ENCODE results near the gene ASB4.
A peak's percentile ranks its signal among the peaks of the same experiment; 100 is the strongest.

ASB4 gene

GRCh38 chr7:95578299-95578855, 92.6 kb downstream of the ASB4 start:
- Histone ChIP-seq H3K27me3 (ENCODE audit: control insufficient read depth in 5 of 5, insufficient read depth in 4 of 5, low read length in 5 of 5) (no peaks in the 10 kb centered on the region), H3K27ac (ENCODE audit: low read depth, low read length) (no peak overlapping the region), H3K9me3 (ENCODE audit: control insufficient read depth in 5 of 5, low read length in 5 of 5) (peaks cover 0 to 5% (median 0%) of the 10 kb centered on the region in 5 donors), H3K4me1 (ENCODE audit: control insufficient read depth in 5 of 5, insufficient read depth in 5 of 5, low read length in 5 of 5) (peaks cover 0 to 6% (median 0%) of the 10 kb centered on the region in 5 donors), H3K4me3 (ENCODE audit: low read depth in 1 of 5, low read length in 5 of 5) (no peak overlapping the region), H3K36me3 (ENCODE audit: control insufficient read depth in 5 of 5, insufficient read depth in 5 of 5, low read length in 5 of 5) (peaks cover 0 to 4% (median 2%) of the 10 kb centered on the region in 5 donors), H3K9ac (ENCODE audit: low read length in 5 of 5) (peak overlapping the region in 1 of 5 donors; percentile 38)

- Histone ChIP-seq H3K4me1 (ENCODE audit: control insufficient read depth in 5 of 5, insufficient read depth in 5 of 5, low read length in 5 of 5) (peaks cover 0 to 10% (median 0%) of the 10 kb centered on the region in 5 donors), H3K27ac (ENCODE audit: low read depth, low read length) (no peak overlapping the region), H3K9ac (ENCODE audit: low read length in 5 of 5) (no peak overlapping the region), H3K27me3 (ENCODE audit: control insufficient read depth in 5 of 5, insufficient read depth in 4 of 5, low read length in 5 of 5) (no peaks in the 10 kb centered on the region), H3K9me3 (ENCODE audit: control insufficient read depth in 5 of 5, low read length in 5 of 5) (peaks cover 0 to 5% (median 0%) of the 10 kb centered on the region in 5 donors), H3K36me3 (ENCODE audit: control insufficient read depth in 5 of 5, insufficient read depth in 5 of 5, low read length in 5 of 5) (peaks cover 8 to 11% (median 10%) of the 10 kb centered on the region in 5 donors), H3K4me3 (ENCODE audit: low read depth in 1 of 5, low read length in 5 of 5) (no peak overlapping the region)
Measured at GRCh38 chr7:95579318-95579717, 93.6 kb downstream of the ASB4 start.

- Histone ChIP-seq H3K36me3 (ENCODE audit: control insufficient read depth in 5 of 5, insufficient read depth in 5 of 5, low read length in 5 of 5) (peaks cover 25 to 31% (median 28%) of the 10 kb centered on the region in 5 donors), H3K27ac (ENCODE audit: low read depth, low read length) (no peak overlapping the region), H3K9me3 (ENCODE audit: control insufficient read depth in 5 of 5, low read length in 5 of 5) (no peaks in the 10 kb centered on the region), H3K4me1 (ENCODE audit: control insufficient read depth in 5 of 5, insufficient read depth in 5 of 5, low read length in 5 of 5) (peaks cover 0 to 29% (median 9%) of the 10 kb centered on the region in 5 donors), H3K4me3 (ENCODE audit: low read depth in 1 of 5, low read length in 5 of 5) (no peak overlapping the region), H3K9ac (ENCODE audit: low read length in 5 of 5) (no peak overlapping the region), H3K27me3 (ENCODE audit: control insufficient read depth in 5 of 5, insufficient read depth in 4 of 5, low read length in 5 of 5) (no peaks in the 10 kb centered on the region)
Measured at GRCh38 chr7:95581467-95581866, 95.7 kb downstream of the ASB4 start.

- H3K36me3 ChIP-seq (ENCODE audit: control insufficient read depth in 5 of 5, insufficient read depth in 5 of 5, low read length in 5 of 5): peaks cover 38 to 43% (median 40%) of the 10 kb centered on the region in 5 donors
- no peak overlapping the region for H3K9ac ChIP-seq (ENCODE audit: low read length in 5 of 5)
- H3K4me3 ChIP-seq (ENCODE audit: low read depth in 1 of 5, low read length in 5 of 5): no peak overlapping the region
- H3K27ac ChIP-seq (ENCODE audit: low read depth, low read length): peak overlapping the region; percentile 1
- peaks cover 0 to 42% (median 21%) of the 10 kb centered on the region in 5 donors for H3K4me1 ChIP-seq (ENCODE audit: control insufficient read depth in 5 of 5, insufficient read depth in 5 of 5, low read length in 5 of 5)
- no peaks in the 10 kb centered on the region for H3K27me3 ChIP-seq (ENCODE audit: control insufficient read depth in 5 of 5, insufficient read depth in 4 of 5, low read length in 5 of 5)
- H3K9me3 ChIP-seq (ENCODE audit: control insufficient read depth in 5 of 5, low read length in 5 of 5): no peaks in the 10 kb centered on the region
Measured at GRCh38 chr7:95582578-95583293, 97.0 kb downstream of the ASB4 start.

- Histone ChIP-seq H3K9ac (ENCODE audit: low read length in 5 of 5) (no peak overlapping the region), H3K27ac (ENCODE audit: low read depth, low read length) (peak overlapping the region; percentile 15), H3K9me3 (ENCODE audit: control insufficient read depth in 5 of 5, low read length in 5 of 5) (no peaks in the 10 kb centered on the region), H3K4me3 (ENCODE audit: low read depth in 1 of 5, low read length in 5 of 5) (no peak overlapping the region), H3K4me1 (ENCODE audit: control insufficient read depth in 5 of 5, insufficient read depth in 5 of 5, low read length in 5 of 5) (peaks cover 0 to 49% (median 32%) of the 10 kb centered on the region in 5 donors), H3K27me3 (ENCODE audit: control insufficient read depth in 5 of 5, insufficient read depth in 4 of 5, low read length in 5 of 5) (no peaks in the 10 kb centered on the region), H3K36me3 (ENCODE audit: control insufficient read depth in 5 of 5, insufficient read depth in 5 of 5, low read length in 5 of 5) (peaks cover 49 to 56% (median 53%) of the 10 kb centered on the region in 5 donors)
Measured at GRCh38 chr7:95583834-95584621, 98.3 kb downstream of the ASB4 start.

GRCh38 chr7:95584769-95585425, 99.2 kb downstream of the ASB4 start:
- no peak overlapping the region for H3K9ac ChIP-seq (ENCODE audit: low read length in 5 of 5)
- H3K4me3 ChIP-seq (ENCODE audit: low read depth in 1 of 5, low read length in 5 of 5): no peak overlapping the region
- no peaks in the 10 kb centered on the region for H3K9me3 ChIP-seq (ENCODE audit: control insufficient read depth in 5 of 5, low read length in 5 of 5)
- peaks cover 0 to 58% (median 41%) of the 10 kb centered on the region in 5 donors for H3K4me1 ChIP-seq (ENCODE audit: control insufficient read depth in 5 of 5, insufficient read depth in 5 of 5, low read length in 5 of 5)
- no peaks in the 10 kb centered on the region for H3K27me3 ChIP-seq (ENCODE audit: control insufficient read depth in 5 of 5, insufficient read depth in 4 of 5, low read length in 5 of 5)
- H3K36me3 ChIP-seq (ENCODE audit: control insufficient read depth in 5 of 5, insufficient read depth in 5 of 5, low read length in 5 of 5): peaks cover 58 to 65% (median 61%) of the 10 kb centered on the region in 5 donors
- H3K27ac ChIP-seq (ENCODE audit: low read depth, low read length): peak overlapping the region; percentile 54

GRCh38 chr7:95585426-95585789, 99.7 kb downstream of the ASB4 start:
- Histone ChIP-seq H3K27me3 (ENCODE audit: control insufficient read depth in 5 of 5, insufficient read depth in 4 of 5, low read length in 5 of 5) (no peaks in the 10 kb centered on the region), H3K27ac (ENCODE audit: low read depth, low read length) (peak overlapping the region; percentile 54), H3K9ac (ENCODE audit: low read length in 5 of 5) (no peak overlapping the region), H3K36me3 (ENCODE audit: control insufficient read depth in 5 of 5, insufficient read depth in 5 of 5, low read length in 5 of 5) (peaks cover 60 to 69% (median 65%) of the 10 kb centered on the region in 5 donors), H3K4me3 (ENCODE audit: low read depth in 1 of 5, low read length in 5 of 5) (no peak overlapping the region), H3K9me3 (ENCODE audit: control insufficient read depth in 5 of 5, low read length in 5 of 5) (no peaks in the 10 kb centered on the region), H3K4me1 (ENCODE audit: control insufficient read depth in 5 of 5, insufficient read depth in 5 of 5, low read length in 5 of 5) (peaks cover 0 to 63% (median 43%) of the 10 kb centered on the region in 5 donors)

- Histone ChIP-seq H3K27ac (ENCODE audit: low read depth, low read length) (peak overlapping the region; percentile 79), H3K9me3 (ENCODE audit: control insufficient read depth in 5 of 5, low read length in 5 of 5) (no peaks in the 10 kb centered on the region), H3K4me3 (ENCODE audit: low read depth in 1 of 5, low read length in 5 of 5) (peak overlapping the region in 1 of 5 donors; percentile 11), H3K27me3 (ENCODE audit: control insufficient read depth in 5 of 5, insufficient read depth in 4 of 5, low read length in 5 of 5) (no peaks in the 10 kb centered on the region), H3K9ac (ENCODE audit: low read length in 5 of 5) (peak overlapping the region in 1 of 5 donors; percentile 27), H3K4me1 (ENCODE audit: control insufficient read depth in 5 of 5, insufficient read depth in 5 of 5, low read length in 5 of 5) (peaks cover 6 to 78% (median 57%) of the 10 kb centered on the region in 5 donors), H3K36me3 (ENCODE audit: control insufficient read depth in 5 of 5, insufficient read depth in 5 of 5, low read length in 5 of 5) (peaks cover 75 to 84% (median 78%) of the 10 kb centered on the region in 5 donors)
Measured at GRCh38 chr7:95586951-95587301, 101.2 kb downstream of the ASB4 start.

- H3K9ac ChIP-seq (ENCODE audit: low read length in 5 of 5): peak overlapping the region in 2 of 5 donors; percentile 48 to 55
- H3K4me1 ChIP-seq (ENCODE audit: control insufficient read depth in 5 of 5, insufficient read depth in 5 of 5, low read length in 5 of 5): peaks cover 8 to 93% (median 74%) of the 10 kb centered on the region in 5 donors
- H3K9me3 ChIP-seq (ENCODE audit: control insufficient read depth in 5 of 5, low read length in 5 of 5): no peaks in the 10 kb centered on the region
- H3K27ac ChIP-seq (ENCODE audit: low read depth, low read length): peak overlapping the region; percentile 79
- peak overlapping the region; percentile 16 to 56 (median 23) for H3K4me3 ChIP-seq (ENCODE audit: low read depth in 1 of 5, low read length in 5 of 5)
- H3K27me3 ChIP-seq (ENCODE audit: control insufficient read depth in 5 of 5, insufficient read depth in 4 of 5, low read length in 5 of 5): no peaks in the 10 kb centered on the region
- peaks cover 88 to 97% (median 91%) of the 10 kb centered on the region in 5 donors for H3K36me3 ChIP-seq (ENCODE audit: control insufficient read depth in 5 of 5, insufficient read depth in 5 of 5, low read length in 5 of 5)
Measured at GRCh38 chr7:95589031-95589430, 103.3 kb downstream of the ASB4 start.
